Stimulated activated CD4-positive, alpha-beta T cell treated with anti-CD3 and anti-CD28 coated beads, Interleukin-15, amount 100 ng/mL, for 48 hours (primary cell): ENCODE measurements around the gene KCNH6.

ENCODE experiments used
- DNase-seq, 2 donors: peaks; one replicate each; pipeline ENCODE4 v3.0.0-alpha.2; 2020; ENCODE audit warnings: low read depth in 2 of 2

The KCNH6 gene

DNA sequence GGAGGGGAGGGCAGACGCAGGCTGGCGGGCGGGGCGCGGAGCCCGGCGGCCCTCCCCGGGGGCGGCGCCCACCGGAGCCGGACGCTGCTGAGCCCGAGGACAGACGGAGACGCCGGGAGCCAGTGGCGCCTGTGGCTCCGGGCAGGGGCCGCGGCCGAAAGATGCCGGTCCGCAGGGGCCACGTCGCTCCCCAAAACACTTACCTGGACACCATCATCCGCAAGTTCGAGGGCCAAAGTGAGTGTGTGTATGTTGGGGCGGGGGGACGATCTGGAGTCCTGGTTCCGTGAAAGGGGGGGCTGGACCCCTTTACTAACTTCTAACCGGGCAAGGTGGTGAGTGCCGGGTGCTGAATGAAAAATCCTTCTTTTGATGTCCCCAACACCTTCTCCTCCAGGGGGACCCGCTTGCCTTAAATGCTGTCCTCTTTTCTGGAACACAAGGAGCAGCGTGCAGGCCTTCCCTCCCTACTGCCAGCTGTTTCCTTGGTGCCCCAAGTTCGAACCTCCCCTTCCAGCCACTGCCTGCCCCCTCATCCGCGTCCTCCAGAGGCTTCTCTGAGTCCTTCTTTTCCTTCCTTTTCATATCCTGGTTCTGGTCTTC is at the start of gene KCNH6:
Gene KCNH6 (plus strand): TSS at position 106 of the 603 bp plus-strand sequence. CDS start 56 bp downstream, at position 162.
- DNase-seq = no peak

- no peak for DNase-seq
Observed at GRCh38 chr17:63474174-63474573, 49.0 kb upstream of the KCNH6 start.

GRCh38 chr17:63474586-63475460 is 48.3 kb upstream of the KCNH6 start:
- no peak for DNase-seq

GRCh38 chr17:63475491-63476412 is 47.4 kb upstream of the KCNH6 start:
- no peak for DNase-seq

- DNase-seq = no peak
Observed at GRCh38 chr17:63476459-63476853, 46.7 kb upstream of the KCNH6 start.

DNA sequence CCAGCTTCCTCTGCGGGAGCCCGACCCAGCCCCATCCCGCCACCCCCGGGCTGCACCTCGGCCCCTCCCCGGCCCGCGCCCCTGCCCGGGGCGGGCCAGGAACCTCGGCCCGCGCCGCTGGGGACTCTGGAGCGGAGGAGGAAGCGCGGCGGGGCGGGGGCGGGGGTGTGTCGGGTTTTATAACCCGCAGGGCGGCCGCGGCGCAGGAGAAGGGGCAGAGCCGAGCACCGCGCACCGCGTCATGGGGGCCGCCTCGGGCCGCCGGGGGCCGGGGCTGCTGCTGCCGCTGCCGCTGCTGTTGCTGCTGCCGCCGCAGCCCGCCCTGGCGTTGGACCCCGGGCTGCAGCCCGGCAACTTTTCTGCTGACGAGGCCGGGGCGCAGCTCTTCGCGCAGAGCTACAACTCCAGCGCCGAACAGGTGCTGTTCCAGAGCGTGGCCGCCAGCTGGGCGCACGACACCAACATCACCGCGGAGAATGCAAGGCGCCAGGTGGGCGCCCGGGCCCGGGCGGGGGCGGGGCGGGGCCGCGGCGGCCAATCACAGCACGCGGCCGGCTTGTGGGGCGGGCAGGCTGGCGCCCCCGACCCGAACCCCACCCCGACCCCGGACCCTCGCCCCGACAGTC is 46.2 kb upstream of the KCNH6 start, which contains the start of gene ACE:
Gene ACE (plus strand): TSS at position 208 of the 626 bp plus-strand sequence. CDS start 34 bp downstream, at position 242.
- DNase-seq = peak in 1 of 2 donors; percentile 14

DNA sequence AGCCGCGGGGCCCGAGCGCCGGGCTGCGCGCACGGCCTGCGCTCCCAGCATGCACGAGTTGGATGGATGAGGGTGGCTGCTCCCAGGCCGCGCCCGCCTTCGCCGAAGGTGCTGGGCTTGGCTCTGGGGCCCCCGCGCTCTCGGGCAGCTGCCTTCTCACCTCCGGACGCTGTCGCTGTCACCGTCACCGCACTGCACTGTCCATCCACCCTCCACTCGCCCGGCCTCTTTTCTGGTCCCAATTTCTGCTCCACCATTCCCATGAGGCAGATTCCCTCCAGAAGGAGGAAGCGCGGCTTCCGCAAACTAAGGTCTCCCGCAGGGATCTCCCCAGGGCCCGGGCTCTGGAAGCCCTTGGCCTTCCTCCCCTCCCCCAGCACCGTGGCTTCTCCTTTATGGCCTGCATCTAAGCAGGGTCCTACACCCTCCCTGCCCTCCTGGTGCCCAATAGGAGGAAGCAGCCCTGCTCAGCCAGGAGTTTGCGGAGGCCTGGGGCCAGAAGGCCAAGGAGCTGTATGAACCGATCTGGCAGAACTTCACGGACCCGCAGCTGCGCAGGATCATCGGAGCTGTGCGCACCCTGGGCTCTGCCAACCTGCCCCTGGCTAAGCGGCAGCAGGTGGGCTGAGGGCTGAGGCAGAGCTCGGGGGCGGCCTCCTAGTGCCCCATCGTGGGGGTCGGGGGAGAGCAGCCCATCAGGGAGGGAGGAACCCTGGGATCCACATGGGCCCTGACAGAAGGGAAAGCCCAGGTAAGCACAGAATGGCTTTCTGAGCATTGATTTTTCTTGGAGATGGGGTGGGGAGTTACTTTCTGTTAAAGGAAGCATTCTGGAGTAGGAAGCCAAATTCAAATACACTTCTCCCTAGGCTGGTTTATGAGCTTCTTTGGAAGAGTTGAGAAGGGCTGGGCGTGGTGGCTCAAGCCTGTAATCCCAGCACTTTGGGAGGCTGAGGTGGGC is 45.4 kb upstream of the KCNH6 start:
- DNase-seq = no peak

GRCh38 chr17:63478814-63479494 is 44.2 kb upstream of the KCNH6 start:
- DNase-seq = peak; percentile 52 to 73

DNA sequence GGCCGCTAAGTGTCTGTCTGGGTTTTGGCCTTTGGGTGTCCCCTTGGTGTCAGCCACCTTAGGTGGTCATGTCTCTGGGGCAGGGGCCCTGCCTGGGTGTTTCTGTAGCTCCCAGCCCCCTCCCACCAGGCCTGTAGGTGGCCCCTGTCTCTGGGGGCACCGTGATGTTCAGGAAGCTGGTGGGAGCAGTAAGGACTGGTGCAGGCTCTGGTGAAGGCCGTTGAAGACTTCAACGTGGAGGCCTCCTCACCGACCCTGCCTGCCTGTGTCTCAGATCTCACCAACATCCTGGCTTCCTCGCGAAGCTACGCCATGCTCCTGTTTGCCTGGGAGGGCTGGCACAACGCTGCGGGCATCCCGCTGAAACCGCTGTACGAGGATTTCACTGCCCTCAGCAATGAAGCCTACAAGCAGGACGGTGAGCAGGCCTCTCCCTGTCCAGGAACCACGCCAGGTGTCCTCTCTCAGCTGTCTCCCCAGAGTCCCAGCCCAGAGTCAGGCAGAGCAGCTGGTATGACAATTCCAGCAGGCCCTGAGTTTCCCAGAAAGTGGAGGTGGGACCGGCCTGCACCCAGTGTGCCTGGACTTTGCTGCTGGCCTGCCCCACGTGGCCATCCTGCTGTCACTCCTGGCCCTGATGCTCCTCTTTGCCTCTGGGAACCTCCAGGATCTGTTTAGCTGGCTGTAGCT is 43.5 kb upstream of the KCNH6 start:
- DNase-seq = no peak

GRCh38 chr17:63480192-63480784 is 42.9 kb upstream of the KCNH6 start:
- no peak for DNase-seq

GRCh38 chr17:63480826-63481487 is 42.2 kb upstream of the KCNH6 start:
- no peak for DNase-seq

DNA sequence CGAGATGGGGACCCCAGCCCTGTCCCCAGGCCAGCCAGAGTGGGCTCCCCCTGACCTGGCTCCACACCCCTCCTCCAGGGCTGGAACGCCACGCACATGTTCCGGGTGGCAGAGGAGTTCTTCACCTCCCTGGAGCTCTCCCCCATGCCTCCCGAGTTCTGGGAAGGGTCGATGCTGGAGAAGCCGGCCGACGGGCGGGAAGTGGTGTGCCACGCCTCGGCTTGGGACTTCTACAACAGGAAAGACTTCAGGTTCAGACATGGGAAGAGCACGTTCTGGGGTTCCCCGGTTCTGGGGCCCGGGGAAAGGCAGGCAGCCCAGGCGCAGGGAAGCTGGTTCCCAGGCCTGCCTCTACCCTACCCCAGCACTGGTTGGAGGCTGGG is 41.7 kb upstream of the KCNH6 start:
- no peak for DNase-seq

GRCh38 chr17:63482509-63482908 is 40.6 kb upstream of the KCNH6 start:
- no peak for DNase-seq

DNA sequence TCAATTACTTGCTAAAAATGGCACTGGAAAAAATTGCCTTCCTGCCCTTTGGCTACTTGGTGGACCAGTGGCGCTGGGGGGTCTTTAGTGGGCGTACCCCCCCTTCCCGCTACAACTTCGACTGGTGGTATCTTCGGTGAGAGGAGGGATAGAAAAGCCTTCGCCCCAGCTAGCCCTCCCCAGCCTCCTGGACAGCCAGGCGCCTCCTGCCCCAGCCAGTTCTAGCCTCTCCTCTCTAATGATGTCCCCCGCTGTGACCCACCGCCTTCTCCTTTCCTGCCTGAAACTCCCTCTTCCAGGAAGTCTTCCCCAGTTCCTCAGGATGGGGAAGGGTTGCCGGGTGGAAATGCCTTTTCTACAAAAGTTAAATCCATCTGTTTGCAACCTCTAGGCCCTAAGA is 40.1 kb upstream of the KCNH6 start:
- no peak for DNase-seq

GRCh38 chr17:63483655-63484575 is 39.2 kb upstream of the KCNH6 start:
- DNase-seq = no peak

DNA sequence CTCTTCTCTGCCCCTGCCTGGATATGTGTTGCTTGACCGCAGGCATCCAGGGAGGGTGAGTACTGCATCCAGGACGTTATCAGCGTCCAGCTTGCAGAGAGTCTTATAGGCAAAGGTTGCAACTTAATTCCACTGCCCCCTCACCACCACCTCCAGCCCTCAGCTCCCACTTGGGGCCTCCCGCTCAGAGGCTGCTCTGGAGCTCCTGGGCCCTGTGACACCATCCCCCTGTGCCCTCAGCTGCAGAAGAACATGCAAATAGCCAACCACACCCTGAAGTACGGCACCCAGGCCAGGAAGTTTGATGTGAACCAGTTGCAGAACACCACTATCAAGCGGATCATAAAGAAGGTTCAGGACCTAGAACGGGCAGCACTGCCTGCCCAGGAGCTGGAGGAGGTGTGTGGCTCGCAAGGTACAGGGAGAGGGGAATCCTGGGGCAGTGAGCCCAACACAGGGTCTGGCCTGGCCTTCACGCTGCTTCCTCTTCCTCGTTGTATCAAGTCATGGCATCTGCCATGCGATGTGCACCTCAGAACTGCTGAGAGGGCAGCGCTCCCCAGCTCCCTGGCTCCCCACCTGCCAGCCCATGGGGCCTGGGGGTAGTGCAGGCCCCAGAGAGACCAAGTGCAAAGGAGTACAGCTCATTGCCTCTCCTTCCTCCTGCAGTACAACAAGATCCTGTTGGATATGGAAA is 36.7 kb upstream of the KCNH6 start:
- no peak for DNase-seq

DNA sequence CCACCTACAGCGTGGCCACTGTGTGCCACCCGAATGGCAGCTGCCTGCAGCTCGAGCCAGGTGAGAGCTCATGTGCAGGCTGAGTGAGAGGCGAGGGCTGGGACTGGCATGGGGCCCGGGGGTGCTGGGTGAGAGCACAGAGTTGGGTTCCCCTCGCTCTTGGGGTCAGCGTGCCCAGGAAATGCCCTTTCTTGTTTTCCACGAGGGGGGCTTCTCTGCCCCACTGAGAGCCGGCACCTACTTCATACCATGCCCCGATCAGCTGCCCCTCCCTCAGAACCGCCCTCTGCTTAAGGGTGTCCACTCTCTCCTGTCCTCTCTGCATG is 36.2 kb upstream of the KCNH6 start:
- no peak for DNase-seq
